ENCODE measurements around the gene COA7. TPM values are rescaled to one million over a fixed set of nuclear protein-coding genes. Genes with fewer than 3 reads are reported as not detected.
"Not testable (repeated sequence)": the region's sequence is repeated elsewhere in the genome, so short reads cannot be mapped to it uniquely, and the experiment has no call there.

The COA7 gene
- total and polyA plus RNA-seq, 12 donors: 3.1 to 34.5 (median 12.9) TPM

DNA sequence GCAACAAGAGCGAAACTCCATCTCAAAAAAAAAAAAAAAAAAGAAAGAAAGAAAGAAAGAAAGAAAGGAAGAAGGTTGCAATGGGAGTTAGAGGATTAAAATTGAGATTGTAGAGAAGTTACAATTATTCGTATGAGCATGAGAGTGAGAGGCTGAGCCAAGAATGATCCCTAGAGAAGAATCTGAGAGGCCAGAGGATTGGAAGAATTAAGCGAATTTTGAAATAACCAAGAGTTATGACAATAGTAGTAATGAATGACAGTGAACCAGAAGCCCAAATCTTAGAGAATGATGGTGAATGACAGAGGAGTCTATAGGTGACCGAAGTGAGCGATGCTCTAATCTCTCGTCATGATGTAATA is 27.7 kb upstream of the COA7 start:
- TF ChIP-seq POLR2A (IDR thresholded peaks at IDR 0.05): no peak
- TF ChIP-seq, protein P1, sequence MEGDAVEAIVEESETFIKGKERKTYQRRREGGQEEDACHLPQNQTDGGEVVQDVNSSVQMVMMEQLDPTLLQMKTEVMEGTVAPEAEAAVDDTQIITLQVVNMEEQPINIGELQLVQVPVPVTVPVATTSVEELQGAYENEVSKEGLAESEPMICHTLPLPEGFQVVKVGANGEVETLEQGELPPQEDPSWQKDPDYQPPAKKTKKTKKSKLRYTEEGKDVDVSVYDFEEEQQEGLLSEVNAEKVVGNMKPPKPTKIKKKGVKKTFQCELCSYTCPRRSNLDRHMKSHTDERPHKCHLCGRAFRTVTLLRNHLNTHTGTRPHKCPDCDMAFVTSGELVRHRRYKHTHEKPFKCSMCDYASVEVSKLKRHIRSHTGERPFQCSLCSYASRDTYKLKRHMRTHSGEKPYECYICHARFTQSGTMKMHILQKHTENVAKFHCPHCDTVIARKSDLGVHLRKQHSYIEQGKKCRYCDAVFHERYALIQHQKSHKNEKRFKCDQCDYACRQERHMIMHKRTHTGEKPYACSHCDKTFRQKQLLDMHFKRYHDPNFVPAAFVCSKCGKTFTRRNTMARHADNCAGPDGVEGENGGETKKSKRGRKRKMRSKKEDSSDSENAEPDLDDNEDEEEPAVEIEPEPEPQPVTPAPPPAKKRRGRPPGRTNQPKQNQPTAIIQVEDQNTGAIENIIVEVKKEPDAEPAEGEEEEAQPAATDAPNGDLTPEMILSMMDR (IDR thresholded peaks at IDR 0.05): no peak
- H3K27ac ChIP-seq: peak overlapping the region in 2 of 5 donors; percentile 95
- no peak for DNase-seq
- H3K36me3 ChIP-seq (replicated peaks in 1 of 2): no peaks in the 10 kb centered on the region
- H3K4me3 ChIP-seq: peak overlapping the region in 2 of 4 donors; percentile 74 to 83
- H3K4me1 ChIP-seq (replicated peaks in 1 of 2): peaks cover 9 to 27% of the 10 kb centered on the region in 2 donors
- H3K27me3 ChIP-seq: no peaks in the 10 kb centered on the region
- no peaks in the 10 kb centered on the region for H3K9me3 ChIP-seq (replicated peaks in 1 of 3)
- 5 to 13% (median 11%) methylated on average over 6 of the region's 6 CpGs for WGBS, 4 donors
- intact Hi-C loops (cut with DNase I): no loop called here

DNA sequence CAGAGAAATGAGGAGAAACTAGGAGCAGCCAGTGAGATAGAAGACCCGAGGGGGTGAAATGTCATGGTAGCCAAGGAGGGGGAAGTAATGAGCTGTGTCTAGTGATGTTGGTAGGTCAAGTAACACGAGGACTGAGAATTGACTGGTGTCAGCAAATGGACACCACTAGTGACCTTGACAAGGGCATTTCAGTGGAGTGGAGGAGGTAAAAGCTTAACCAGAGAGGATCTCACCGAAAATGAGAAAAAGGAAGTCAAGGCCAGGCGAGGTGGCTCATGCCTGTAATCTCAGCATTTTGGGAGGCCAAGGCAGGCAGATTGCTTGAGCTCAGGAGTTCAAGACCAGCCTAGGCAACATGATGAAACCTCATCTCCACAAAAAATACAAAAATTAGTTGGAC is 25.1 kb upstream of the COA7 start:
- 60 to 66% (median 65%) methylated on average over 4 of the region's 4 CpGs for WGBS, 4 donors
- no peak for TF ChIP-seq POLR2A (IDR thresholded peaks at IDR 0.05)
- TF ChIP-seq, protein P1 (IDR thresholded peaks at IDR 0.05): no peak
- H3K4me1 ChIP-seq (replicated peaks in 1 of 2): peaks cover 0 to 16% of the 10 kb centered on the region in 2 donors
- H3K36me3 ChIP-seq (replicated peaks in 1 of 2): no peaks in the 10 kb centered on the region
- no peaks in the 10 kb centered on the region for H3K9me3 ChIP-seq (replicated peaks in 1 of 3)
- no peaks in the 10 kb centered on the region for H3K27me3 ChIP-seq
- intact Hi-C loops (cut with DNase I): no loop called here
- DNase-seq: peak in 2 of 7 donors; percentile 5 to 9
- H3K4me3 ChIP-seq: no peak overlapping the region
- H3K27ac ChIP-seq: no peak overlapping the region

DNA sequence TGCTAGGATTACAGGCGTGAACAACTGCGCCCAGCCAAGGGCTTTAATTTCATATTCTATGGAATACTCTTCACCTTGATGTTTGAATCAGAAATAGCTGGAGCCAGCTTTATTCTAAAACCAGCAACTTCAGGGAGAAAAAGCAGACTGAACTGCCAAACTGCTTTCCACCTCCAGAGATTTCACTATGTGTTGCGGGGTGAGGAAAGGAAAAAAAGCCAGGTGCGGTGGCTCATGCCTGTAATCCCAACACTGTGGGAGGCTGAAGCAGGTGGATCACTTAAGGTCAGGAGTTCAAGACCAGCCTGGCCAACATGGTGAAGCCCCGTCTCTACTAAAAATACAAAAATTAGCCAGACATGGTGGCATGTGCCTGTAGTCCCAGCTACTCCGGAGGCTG is 17.1 kb upstream of the COA7 start:
- H3K27me3 ChIP-seq; H3K4me3 ChIP-seq; H3K27ac ChIP-seq; intact Hi-C loops (cut with DNase I); H3K4me1 ChIP-seq (replicated peaks in 1 of 2); H3K9me3 ChIP-seq (replicated peaks in 1 of 3); DNase-seq; H3K36me3 ChIP-seq (replicated peaks in 1 of 2): not testable (repeated sequence)
- WGBS, 4 donors: 93 to 98% (median 95%) methylated on average over 6 of the region's 6 CpGs

DNA sequence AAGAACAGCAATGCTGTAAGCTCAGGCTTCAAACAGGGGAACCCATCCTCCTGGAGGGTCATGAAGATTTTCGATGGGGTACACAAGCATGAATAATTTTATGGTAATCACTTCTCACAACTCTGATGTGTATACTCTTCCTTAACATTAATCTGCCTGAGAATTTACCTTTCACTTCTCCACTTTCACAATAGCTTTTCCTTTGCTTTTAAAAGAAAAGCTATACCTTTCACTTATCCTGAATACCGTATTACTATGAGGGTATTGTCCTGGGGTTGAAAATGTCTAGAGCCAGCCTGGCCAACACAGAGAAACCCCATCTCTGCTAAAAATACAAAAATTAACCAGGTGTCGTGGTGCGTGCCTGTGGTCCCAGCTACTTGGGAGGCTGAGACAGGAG is 15.4 kb upstream of the COA7 start:
- H3K27ac ChIP-seq: no peak overlapping the region
- no peaks in the 10 kb centered on the region for H3K4me1 ChIP-seq (replicated peaks in 1 of 2)
- DNase-seq: no peak
- TF ChIP-seq, protein P1 (IDR thresholded peaks at IDR 0.05): no peak
- no peak for TF ChIP-seq POLR2A (IDR thresholded peaks at IDR 0.05)
- no peaks in the 10 kb centered on the region for H3K36me3 ChIP-seq (replicated peaks in 1 of 2)
- 84 to 95% (median 89%) methylated on average over 4 of the region's 4 CpGs for WGBS, 4 donors
- intact Hi-C loops (cut with DNase I): no loop called here
- H3K4me3 ChIP-seq: no peak overlapping the region
- no peaks in the 10 kb centered on the region for H3K27me3 ChIP-seq
- H3K9me3 ChIP-seq (replicated peaks in 1 of 3): no peaks in the 10 kb centered on the region

DNA sequence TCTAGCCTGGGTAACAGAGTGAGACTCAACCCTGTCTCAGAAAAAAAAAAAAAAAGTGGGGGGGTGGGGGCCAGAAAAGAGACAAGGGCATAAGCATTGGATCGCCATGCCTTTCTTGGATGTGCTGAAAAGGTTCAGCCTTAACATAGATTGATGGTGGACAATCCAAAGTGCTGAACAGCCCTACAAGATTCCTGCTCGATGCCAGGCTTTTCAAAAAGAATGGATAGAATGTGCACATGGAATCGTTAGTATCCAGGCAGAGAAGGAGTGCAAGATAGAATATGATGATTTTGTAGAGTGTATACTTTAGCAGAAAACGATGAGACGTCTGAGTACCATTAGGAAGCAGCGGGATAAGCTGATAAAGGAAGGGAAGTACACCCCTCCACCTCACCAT is 10.9 kb upstream of the COA7 start:
- intact Hi-C loops (cut with DNase I): loop anchor here in 1 of 2 donors (10.0 kb wide), 1 partner anchor 206 kb away; no protein-coding TSS in a partner anchor
- peaks cover 0 to 4% of the 10 kb centered on the region in 2 donors for H3K4me1 ChIP-seq (replicated peaks in 1 of 2)
- H3K36me3 ChIP-seq (replicated peaks in 1 of 2): no peaks in the 10 kb centered on the region
- WGBS, 4 donors: 53 to 67% (median 61%) methylated on average over 6 of the region's 6 CpGs
- DNase-seq: no peak
- no peak overlapping the region for H3K4me3 ChIP-seq
- peak overlapping the region in 1 of 5 donors; percentile 71 for H3K27ac ChIP-seq
- no peaks in the 10 kb centered on the region for H3K27me3 ChIP-seq
- TF ChIP-seq, protein P1 (IDR thresholded peaks at IDR 0.05): no peak
- no peak for TF ChIP-seq POLR2A (IDR thresholded peaks at IDR 0.05)
- no peaks in the 10 kb centered on the region for H3K9me3 ChIP-seq (replicated peaks in 1 of 3)
